HG02798 (cell line): ENCODE results near the gene GLCE.
"Not testable (repeated sequence)": the region's sequence is repeated elsewhere in the genome, so short reads cannot be mapped to it uniquely, and the experiment has no call there.

Source experiments
- ATAC-seq: cut with Tn5 transposase; IDR thresholded peaks from one replicate; pipeline ENCODE4 v1.9.1; 2021; ENCODE audit warnings: mild to moderate bottlenecking; ENCODE audit not compliant: unreplicated experiment, poor library complexity

Gene GLCE

GRCh38 chr15:69158201-69158842 lies 2.1 kb upstream of the GLCE start:
- ATAC-seq: no peak

GRCh38 chr15:69158843-69159240 lies 1.6 kb upstream of the GLCE start:
- ATAC-seq: no peak

- no peak for ATAC-seq
Observed at GRCh38 chr15:69159805-69160140, 662 bp upstream of the GLCE start.

- no peak for ATAC-seq
Observed at GRCh38 chr15:69161079-69161877, 843 bp downstream of the GLCE start.

- no peak for ATAC-seq
Observed at GRCh38 chr15:69161878-69162213, 1.4 kb downstream of the GLCE start.

- no peak for ATAC-seq
Observed at GRCh38 chr15:69163141-69163669, 2.8 kb downstream of the GLCE start.

GRCh38 chr15:69164807-69165636 lies 4.6 kb downstream of the GLCE start:
- no peak for ATAC-seq

GRCh38 chr15:69165637-69166025 lies 5.2 kb downstream of the GLCE start:
- ATAC-seq: no peak

- ATAC-seq: no peak
Observed at GRCh38 chr15:69167218-69167846, 6.9 kb downstream of the GLCE start.

GRCh38 chr15:69168361-69168760 lies 7.9 kb downstream of the GLCE start:
- ATAC-seq: not testable (repeated sequence)

GRCh38 chr15:69169540-69169939 lies 9.1 kb downstream of the GLCE start:
- not testable (repeated sequence) for ATAC-seq

- no peak for ATAC-seq
Observed at GRCh38 chr15:69170597-69170996, 10.2 kb downstream of the GLCE start.

GRCh38 chr15:69172847-69173246 lies 12.4 kb downstream of the GLCE start:
- no peak for ATAC-seq

- no peak for ATAC-seq
Observed at GRCh38 chr15:69175536-69175935, 15.1 kb downstream of the GLCE start.

- ATAC-seq: no peak
Observed at GRCh38 chr15:69181424-69181823, 21.0 kb downstream of the GLCE start.

GRCh38 chr15:69185216-69185615 lies 24.8 kb downstream of the GLCE start:
- ATAC-seq: no peak

GRCh38 chr15:69185706-69186105 lies 25.3 kb downstream of the GLCE start:
- ATAC-seq: no peak

- ATAC-seq: no peak
Observed at GRCh38 chr15:69189157-69189556, 28.7 kb downstream of the GLCE start.

GRCh38 chr15:69190091-69190490 lies 29.7 kb downstream of the GLCE start:
- no peak for ATAC-seq

GRCh38 chr15:69190504-69190903 lies 30.1 kb downstream of the GLCE start:
- no peak for ATAC-seq
